ENCODE data around the gene VPS37B.

DNA sequence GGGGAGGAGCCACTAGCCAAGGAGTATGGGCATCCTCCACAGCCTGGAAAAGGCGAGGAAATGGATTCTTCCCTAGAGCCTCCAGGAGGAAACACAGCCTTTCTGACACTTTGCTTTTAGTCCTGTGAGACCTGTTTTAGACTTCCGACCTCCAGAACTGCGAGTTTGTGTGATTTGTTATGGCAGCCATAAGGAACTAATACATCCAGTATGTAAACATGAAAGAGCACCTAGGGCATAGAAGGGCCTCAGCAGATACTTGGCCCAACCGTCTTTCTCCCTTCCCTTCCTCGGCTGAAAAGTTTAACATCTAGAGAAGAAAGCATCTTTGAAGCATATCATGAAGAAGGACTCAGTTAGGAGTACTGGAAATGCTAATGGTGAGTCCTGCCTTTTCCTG, 57.1 kb downstream of the VPS37B start:
- no peak for TF ChIP-seq POLR2A (IDR thresholded peaks at IDR 0.05; ENCODE audit: low read depth)
- TF ChIP-seq CTCF (IDR thresholded peaks at IDR 0.05), result no peak
- no peak for TF ChIP-seq POLR2AphosphoS5 (IDR thresholded peaks at IDR 0.05)

Data from esophagus muscularis mucosa (tissue), 3 donors.